Renal cortex interstitium (tissue), 11 donors: ENCODE measurements around the gene DAP3. TPM values are rescaled to one million over a fixed set of nuclear protein-coding genes. Genes with fewer than 3 reads are reported as not detected.
A peak's percentile ranks its signal among the peaks of the same experiment; 100 is the strongest.
"Not testable (repeated sequence)": the region's sequence is repeated elsewhere in the genome, so short reads cannot be mapped to it uniquely, and the experiment has no call there.

Source experiments
- DNase-seq, 11 donors: peaks; one replicate each; pipeline ENCODE4 v3.0.0-alpha.2; 2013; ENCODE audit warnings: low read depth in 9 of 11, low spot score in 4 of 11; ENCODE audit errors: extremely low read depth in 1 of 11
- polyA plus RNA-seq, 3 donors: library from polyadenylated mRNA; unstranded; fragments of 120-200 nt; gene quantifications; one replicate each; pipeline ENCODE4 v1.2.1, GENCODE V29; 2013; ENCODE audit not compliant: insufficient read length in 3 of 3

Gene DAP3
- polyA plus RNA-seq, 3 donors, result 114 to 127 (median 121) TPM

GRCh38 chr1:155657463-155657862 lies 31.4 kb upstream of the DAP3 start:
- DNase-seq, result no peak

DNA sequence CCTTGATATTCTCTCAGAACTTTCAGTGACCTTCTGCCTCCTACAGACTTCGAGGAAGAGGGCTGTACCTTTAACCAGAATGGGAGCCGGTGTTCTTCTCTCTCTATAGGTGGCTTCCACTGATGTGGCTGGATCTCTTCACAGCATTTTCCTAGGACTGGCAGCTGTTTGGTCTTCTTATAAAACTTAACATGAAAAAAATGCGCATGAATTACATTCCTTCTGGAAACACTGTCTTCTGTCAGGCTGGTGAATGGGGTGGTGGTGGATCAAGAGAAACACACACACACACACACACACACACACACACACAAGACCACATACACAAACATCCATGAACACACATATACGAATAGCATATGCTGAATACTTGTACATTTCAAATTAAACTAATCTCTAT lies 27.7 kb upstream of the DAP3 start:
- not testable (repeated sequence) for DNase-seq

- DNase-seq, result no peak
These were observed 19.4 kb upstream of the DAP3 start for GRCh38 chr1:155669233-155670162.

GRCh38 chr1:155671750-155672149 lies 17.1 kb upstream of the DAP3 start:
- no peak for DNase-seq

- DNase-seq, result no peak
These were observed 15.9 kb upstream of the DAP3 start for GRCh38 chr1:155673003-155673402.

DNA sequence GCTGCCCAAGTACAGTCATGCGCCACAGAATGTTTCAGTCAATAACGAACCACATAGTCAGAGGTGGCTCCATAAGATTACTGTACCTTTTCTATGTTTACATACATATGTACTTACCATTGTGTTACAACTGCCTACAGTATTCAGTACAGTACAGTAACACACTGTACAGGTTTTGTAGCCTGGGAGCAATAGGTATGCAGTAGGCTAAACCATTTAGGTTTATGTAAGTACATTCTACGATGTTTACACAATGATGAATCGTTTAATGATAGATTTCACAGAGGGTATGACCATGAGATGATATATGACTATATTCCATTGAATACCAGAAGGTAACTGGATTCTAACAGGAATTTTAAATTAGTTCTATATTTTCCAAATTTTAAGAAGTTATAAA lies 10.9 kb upstream of the DAP3 start:
- no peak for DNase-seq

- DNase-seq, result not testable (repeated sequence)
These were observed 9.9 kb upstream of the DAP3 start for GRCh38 chr1:155678992-155679391.

GRCh38 chr1:155680531-155680930 lies 8.4 kb upstream of the DAP3 start:
- DNase-seq, result no peak

DNA sequence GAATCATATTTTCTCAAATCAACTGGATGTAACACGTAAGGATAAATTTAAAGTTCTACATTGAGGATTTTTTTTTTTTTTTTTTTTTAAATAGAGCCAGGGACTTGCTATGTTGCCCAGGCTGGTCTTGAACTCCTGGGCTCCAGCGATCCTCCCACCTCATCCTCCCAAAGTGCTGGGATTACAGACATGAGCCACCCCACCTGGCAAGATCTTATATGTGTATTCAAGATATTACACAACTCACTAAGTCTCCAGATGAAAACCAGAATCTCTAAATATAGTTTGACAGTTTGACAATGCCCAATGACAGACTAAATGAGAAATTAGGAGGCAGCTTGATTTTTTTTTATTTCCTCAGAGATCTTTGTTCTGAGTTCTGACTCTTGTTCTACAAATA lies 7.1 kb upstream of the DAP3 start:
- no peak for DNase-seq

- DNase-seq, result peak in 1 of 11 donors; percentile 2
These were observed 1.1 kb upstream of the DAP3 start for GRCh38 chr1:155687705-155688323.

DNA sequence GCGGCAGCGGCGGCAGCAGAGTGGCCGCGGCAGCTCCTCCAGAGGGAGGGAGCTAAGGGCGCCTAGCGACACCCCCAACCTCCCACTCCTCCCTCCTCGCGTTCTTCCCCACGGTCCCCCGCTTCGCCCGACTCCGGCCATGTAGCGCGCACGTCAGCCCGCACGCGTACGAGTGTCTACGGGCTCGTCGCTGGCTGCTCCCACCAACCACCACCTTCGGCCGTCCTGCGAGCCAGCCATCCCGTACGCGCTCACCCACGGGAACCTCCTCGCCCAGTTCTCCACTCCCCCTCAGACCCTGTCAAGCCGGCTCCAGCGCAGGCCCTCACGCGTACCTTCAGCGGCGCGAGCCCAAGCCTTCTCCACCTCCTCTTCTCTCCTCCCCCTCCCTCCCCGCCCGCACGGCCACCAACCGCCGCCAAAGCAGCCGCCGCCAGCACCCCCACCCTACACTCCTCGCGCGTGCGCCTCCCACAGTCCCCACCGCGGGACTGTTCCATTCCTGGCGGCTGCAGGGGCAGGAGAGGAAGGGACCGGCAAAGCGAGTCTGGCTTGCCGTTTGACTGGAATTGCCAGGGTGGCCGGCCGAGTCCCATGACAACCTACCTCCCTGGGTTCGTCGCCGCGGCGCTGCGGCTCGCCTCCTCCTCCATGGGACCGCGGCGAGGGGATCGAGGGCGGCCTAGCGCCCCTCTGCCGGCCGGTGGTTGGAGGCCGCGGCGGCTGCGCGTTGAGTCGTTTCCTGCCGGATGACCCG lies 389 bp upstream of the DAP3 start, which contains the start of gene YY1AP1:
Gene YY1AP1 (minus strand): TSS at position 451 of the 757 bp plus-strand sequence. CDS start 8,338 bp downstream, outside the sequence.
- DNase-seq, result peak; percentile 75 to 92 (median 87)

DNA sequence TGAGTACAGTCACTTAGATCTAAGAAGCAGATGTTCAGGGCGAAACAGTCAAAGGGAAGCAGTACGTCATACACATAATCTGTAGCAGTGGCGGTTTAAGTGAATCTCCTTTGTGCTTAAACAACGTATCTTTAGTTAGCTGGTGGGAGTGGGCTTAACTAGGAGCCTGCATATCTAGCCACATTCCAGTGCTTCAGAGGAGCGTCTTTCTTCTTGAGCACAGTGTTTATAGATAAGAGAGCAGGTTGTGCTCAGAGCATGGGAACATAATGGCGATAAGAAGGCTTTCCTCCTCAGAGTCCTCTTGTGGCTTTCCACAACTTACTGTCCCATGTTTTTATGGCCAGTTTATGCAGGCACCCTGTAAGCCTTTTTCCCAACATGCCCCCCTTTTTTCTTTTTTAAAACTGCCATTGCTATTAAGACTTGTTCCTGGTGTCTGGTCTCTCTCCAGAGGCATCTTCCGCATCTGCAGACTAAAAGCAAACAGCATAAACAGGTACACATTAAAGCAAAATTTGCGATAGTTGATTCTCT lies 3.2 kb downstream of the DAP3 start:
- DNase-seq, result no peak

- DNase-seq, result no peak
These were observed 5.3 kb downstream of the DAP3 start for GRCh38 chr1:155694167-155694566.

DNA sequence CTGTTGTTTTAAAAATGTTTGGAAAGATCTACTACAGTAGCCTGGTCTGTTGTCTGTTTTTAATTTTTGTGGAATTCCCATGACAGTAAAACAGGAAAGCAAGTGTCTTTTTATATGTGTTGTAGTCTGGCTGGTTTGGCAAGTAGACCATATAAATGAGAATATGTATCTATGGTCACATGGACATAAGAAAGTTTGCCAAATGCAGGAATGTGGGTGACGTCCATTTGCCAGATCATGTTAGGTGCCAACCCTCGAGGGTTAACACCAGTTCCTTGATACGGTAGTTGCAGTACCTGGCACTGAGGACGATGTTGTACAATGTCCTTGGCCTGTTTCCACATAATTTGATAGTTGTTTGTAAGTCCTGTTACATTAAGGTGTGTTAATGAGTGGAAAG lies 6.2 kb downstream of the DAP3 start:
- no peak for DNase-seq

- no peak for DNase-seq
These were observed 6.7 kb downstream of the DAP3 start for GRCh38 chr1:155695608-155696007.

- DNase-seq, result no peak
These were observed 7.6 kb downstream of the DAP3 start for GRCh38 chr1:155696524-155696923.

DNA sequence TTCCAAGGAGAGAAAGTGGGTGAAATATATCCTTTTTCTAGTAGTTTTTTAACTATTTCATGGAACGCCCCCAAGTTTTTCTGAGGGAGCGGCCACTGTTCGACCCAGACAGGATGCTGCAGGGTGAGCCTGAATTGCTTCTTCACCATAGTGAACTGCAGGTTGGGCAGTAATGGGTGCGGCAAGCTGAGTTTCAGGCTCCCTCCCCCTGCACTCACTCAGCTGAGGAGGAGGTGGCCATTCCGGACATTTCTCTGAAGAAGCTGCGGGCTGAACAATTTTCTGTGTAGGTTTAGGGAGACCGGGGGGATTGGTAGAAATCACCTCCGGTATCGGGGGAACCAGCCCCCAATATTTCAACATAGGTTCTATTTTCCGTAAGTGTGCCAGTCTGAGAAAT lies 8.2 kb downstream of the DAP3 start:
- no peak for DNase-seq

DNA sequence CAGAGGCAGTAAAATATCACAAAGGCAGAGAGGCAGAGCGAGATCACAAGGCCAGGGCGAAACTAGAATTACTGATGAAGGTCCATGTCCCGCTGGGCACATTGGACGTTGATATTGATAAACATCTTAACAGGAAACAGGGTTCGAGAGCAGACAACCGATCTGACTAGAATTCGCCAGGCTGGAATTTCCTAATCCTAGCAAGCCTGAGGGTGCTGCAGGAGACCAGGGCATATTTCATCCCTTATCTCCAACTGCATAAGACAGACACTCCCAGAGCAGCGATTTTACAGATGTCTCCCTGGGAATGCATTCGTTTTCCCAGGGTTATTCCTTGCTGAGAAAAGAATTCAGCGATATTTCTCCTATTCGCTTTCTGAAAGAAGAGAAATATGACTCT lies 8.7 kb downstream of the DAP3 start:
- not testable (repeated sequence) for DNase-seq

DNA sequence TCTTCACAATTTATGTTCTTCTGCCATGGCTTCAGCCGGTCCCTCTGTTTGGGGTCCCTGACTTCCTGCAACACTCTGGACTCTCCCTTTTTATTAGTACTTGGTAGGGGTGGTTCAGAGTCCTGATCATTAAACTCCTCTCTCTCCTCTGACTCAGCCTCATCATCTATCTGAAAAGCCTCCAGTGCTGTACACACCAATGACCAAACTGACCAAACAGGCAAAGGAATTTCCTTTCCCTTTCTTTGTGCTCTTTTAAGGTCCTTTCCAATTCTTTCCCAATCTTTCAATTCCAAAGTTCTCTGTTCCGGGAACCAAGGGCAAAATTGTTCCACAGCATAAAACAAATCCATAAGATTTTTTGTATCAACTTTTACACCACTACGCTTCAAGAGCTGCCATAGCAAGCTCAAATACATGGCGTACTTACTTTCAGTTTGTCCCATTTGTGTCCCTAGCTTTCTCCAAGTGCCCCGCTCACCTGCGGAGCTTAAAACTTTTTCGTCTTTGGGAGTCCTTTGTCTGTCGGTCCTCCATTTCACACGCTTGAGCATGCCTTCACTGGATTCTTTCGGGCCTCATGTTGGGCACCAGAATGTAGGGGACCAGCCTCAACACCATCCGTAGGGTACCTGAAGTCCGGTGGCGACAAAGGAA lies 9.6 kb downstream of the DAP3 start:
- DNase-seq, result no peak
